Superior temporal gyrus (tissue), 1 donor: ENCODE results near the gene ANXA1.

ENCODE experiments used
- DNase-seq: peaks from one replicate; pipeline ENCODE4 v3.0.0-alpha.2; 2016; ENCODE audit errors: extremely low spot score

Gene ANXA1

GRCh38 chr9:73210886-73211666 lies 59.4 kb downstream of the ANXA1 start:
- no peak for DNase-seq

- no peak for DNase-seq
These were observed 61.6 kb downstream of the ANXA1 start for GRCh38 chr9:73213300-73213699.

DNA sequence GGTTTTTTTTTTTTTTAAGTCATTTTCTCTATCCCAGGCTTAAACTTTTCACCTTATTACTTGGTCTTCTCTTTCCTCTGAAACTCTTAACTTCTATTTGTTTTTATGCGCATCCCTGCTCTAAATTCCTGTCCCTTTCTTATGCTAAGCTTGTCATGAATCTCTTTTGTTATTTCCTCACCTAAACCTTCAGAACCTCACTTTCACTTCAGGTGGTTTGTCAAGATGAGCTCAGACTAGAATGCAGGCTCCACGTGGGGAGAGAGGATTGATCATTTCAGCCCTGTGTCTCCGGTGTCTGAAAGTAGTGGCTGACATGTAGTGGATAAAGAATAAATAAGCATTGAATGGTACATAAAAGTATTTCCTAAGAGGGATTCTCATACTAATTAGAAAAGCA lies 63.6 kb downstream of the ANXA1 start:
- no peak for DNase-seq

DNA sequence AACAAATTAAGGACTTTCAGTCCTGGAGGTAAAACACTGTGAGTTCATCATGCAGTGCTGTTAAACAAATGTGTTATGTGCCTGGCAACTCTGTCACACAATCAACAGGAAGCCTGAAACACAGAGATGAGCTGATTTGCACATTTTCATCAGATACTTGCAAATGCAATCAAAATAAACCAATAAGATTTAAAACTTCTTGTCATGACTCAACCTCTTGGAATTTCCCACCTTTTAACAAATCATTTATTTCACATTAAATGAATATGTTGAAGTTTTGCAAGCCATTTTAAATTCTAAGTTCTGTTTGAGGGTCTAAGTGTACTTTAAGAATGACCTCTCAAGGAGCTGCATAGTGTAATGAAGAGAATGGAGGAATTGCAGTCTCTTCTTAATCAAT lies 64.4 kb downstream of the ANXA1 start:
- DNase-seq, result no peak
